ENCODE results near the gene RELCH.

Gene RELCH

DNA sequence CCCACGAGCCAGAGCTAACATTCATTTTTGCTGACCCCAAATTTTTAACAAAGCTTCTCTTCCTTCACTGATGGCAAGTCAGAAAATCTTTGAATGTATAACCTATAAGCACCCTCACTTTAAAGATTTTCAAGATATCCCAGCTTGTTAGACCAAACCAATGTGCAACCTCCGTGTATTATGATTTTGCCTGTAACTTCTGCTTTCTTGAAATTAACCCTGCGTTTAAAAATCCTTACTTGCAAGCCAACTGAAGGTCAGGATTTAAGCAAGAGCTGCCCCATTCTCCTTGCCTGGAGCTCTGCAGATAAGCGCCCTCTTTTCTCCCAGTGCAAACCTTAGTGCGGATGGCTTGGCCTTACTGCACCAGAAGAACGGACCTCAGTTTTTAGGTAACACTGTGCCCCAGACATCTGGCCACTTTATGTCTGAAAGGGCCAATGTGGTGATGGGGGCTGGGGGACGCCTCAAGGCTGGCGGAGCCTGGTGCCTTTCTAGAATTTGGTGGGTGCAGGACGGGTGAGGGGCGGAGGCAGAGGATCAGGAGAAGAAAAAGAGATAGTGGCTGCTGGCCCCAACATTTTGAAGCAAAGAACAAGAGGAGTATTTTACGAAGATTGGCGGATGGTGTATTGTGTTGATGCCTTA, 137.2 kb downstream of the RELCH start:
- DNase-seq: peak in 1 of 6 experiments; percentile 15

DNA sequence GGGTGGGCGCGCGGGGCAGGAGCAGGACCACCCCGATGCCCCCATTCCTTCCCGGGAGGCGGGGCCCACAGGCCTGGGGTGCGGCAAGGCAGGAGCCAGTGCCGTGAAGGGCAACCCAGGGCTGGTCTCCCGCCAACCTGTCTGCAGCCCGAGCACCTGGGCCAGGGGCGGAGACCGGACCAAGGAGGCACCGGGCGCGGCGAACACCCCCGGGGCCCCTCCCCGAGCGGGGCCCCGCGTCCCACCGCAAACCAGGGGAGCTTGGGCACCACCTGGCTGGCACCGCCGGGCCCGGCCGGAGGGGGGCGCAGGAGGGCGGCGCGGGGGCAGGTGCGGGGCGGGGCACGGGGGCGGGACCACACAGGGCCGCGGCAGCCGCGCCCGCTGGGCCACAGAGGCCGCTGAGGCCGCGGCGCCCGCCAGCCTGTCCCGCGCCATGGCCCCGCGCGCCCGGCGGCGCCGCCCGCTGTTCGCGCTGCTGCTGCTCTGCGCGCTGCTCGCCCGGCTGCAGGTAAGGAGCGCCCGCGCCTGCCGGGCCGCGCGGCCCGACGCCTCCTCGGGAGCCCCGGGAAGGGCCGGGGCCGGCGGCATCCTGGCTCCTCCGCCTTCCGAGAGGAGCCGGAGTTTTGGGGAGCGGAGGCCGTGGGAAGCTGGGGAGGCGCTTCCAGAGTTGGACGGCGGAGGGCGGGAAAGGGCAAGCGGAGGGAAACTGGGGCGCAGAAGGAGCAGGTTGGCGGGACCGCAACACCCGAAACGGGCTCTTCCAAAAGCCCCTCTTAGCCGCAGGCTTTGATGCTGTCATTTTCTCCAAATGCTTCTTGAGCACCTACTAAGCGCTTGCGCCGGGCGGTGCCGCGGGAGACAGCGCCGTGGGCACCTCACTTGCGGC, 138.1 kb downstream of the RELCH start, which contains the start of gene TNFRSF11A:
TNFRSF11A (plus strand) TSS at position 394 of the 889 bp plus-strand sequence; CDS start at position 437, 43 bp downstream.
- peak in 5 of 6 experiments; percentile 29 to 49 (median 48) for DNase-seq

DNA sequence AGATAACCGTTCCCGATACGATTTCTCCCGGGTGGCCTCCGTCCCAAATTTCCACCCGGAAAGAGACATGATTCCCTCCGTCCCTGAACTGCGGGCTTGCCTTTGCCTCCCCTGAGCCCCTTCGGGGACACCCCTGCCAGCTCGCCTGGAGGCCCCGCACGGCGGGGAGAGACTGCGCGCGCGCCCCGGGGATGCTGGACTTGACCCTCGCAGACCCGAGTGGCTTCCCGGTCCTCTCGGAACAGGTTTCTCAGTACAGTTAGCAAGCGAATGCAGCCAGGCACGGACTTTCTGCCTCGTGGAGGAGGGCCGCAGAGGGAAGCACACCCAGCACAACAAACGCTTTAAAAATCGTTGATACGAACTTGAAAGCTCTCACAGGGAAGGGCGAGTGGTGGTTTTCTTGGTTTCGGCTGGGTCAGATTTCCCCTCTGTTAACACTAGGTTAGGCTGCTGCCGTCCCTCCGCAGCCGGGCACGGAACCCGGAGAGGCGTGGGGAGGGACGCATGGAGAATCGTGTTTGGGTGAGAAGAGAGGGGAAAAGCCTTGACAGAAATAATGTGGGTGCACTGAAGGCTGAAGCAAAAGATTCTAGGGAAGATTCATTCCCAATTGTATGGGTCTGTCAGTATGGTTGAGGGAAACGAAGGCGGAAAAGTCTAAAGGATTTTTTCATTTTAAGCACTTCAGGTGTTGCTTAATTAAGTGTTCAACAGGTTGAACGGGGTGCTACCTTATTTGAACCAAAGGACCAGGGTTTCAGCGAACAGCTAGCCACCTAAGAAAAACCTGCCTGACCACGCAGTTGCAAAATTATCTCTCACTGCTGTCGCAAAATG, 139.0 kb downstream of the RELCH start:
- DNase-seq: peak in 4 of 6 experiments; percentile 3 to 40 (median 24)

DNA sequence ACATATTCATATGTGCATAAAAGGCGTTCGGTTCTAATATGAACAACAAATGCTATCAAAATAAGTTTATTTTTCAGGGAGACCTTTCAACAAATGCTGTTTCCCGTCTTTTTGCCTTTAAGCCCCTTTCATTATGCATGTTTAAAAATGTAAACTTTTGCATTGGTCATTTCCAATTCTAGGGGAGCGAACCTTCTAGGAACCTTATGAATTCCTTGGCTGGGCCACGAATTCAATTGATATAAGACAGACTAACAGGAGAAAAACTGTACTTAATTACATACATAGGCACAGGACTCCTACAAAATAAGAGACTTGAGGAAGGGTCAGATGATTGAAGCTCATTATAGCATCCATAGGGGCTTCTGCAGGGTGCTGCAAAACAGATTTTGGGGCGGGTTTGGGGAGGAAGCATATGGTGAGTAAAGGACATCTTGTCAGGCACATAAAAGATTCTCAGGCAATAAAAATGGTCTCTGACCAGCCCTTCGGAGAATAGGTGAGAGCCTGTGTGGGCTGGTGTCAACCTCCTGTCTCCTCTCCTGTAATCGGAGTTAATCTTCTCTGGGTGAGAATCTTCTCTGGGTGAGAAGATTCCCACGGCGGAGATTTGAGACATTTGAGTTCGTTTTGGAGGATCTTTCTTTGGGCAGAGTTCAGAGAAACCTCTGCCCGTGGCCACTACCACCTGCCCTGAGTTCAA, 139.7 kb downstream of the RELCH start:
- DNase-seq: no peak

DNA sequence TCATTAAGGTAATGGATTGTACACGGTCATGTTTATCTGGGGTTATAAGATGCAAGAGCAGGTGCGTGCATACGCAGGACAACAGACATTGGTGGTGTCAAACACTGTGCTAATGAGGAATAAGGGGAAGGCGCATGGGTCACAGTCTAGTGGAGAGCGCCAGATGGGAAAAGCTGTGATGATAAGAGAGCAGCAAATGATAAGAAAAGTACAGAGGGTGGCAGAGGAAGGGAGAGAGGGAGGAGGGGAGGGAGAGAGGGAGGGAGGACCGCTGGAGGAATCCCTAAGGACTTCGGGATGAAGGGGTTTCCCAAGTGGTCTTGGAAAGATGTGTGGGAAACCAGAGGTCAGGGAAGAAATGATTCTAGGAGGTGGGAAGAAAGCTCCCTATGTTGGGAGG, 140.9 kb downstream of the RELCH start:
- DNase-seq: no peak

DNA sequence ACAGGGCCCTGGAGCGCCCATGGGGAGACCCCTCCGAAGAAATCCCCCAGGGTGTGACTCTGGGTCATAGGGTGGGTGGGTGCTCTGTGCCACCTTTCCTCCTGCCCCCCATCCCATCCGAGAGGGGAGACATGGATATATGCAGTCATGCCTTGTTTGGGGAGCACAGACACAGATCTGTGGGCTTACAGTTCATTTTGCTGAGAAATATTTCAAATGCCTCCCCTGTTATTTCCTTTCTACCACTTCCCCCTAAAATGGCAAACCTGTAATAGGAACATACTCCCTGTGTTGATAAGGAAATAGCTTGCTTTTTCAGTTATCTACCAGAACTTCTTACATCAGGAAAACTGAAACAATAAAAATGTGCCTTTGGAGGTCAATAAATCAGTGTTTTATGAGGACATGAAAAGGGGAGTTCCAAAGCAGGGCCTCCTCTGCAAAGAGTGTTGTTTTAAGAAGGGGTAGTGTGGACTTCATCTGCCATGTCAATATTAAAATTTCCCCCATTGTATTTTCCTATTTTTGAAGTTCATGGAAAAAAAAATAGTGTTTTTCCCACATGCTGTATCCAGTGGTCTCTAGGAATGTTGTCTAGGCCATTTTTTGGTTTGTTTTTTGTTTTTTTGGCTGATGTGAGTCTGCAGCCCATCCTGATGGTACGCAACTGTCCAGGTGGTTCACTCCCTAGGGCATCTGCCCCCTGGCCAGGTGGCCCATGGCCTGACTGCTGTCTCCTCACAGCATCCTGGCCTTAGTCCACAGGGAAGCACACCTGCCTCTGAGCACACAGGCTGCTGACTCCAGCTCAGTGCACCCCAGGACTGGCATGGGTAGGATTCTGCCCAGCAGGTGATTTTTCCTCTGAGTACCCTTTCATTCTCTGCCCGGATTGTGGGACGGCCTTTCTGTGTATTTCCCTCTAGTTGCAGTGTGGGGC, 141.8 kb downstream of the RELCH start:
- no peak for DNase-seq

DNA sequence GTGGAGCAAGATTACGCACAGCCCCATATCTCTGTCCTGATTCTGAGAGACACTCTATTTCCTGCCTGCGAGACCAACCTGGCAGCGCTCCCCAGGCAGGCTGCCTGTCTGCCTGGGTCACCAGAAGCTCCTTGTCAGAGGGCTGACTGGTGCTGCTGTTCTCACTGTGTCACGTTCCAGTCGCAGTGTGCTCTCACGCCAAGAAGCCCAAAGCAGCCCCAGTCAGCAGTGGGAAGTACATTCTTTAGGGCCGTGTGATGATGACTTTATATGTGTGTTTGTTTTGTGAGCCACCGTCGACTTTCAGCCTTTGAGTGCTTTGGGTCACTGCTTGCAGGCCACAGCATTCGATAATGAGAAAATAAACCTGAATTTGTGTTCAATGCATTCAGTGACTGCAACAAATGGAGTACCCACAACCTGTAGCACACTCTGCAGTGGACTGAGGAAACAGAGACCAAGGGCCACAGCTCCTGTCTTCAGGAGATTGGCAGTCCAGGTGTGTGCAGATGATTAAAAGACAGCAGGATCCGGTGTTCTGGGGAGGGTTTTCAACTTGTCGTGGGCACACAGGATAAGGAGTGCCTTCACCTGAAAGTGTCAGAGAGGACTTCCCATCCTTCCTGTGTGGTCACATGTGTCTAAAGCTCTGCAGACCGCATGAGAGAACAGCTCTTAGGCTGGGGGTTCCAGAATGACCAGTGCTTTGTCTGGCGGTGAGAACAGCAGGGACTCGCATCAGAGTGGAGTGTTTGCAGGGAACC, 142.8 kb downstream of the RELCH start:
- DNase-seq: peak in 2 of 6 experiments; percentile 13 to 19

DNA sequence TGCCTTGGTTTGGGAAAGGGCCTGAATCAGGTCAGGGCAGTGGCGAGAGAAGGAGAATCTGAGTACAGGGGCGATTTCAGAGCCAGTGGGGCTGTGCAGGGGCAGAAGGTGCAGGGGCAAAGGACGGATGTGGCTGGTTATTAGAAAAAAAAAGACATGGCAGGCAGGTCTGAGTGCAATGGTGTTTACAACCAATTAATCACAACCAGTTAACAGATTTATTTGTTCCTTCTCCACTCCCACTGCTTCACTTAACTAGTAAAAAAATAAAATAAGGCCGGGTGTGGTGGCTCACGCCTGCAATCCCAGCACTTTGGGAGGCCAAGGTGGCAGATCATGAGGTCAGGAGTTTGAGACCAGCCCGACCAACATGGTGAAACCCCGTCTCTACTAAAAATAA, 143.6 kb downstream of the RELCH start:
- DNase-seq: no peak

DNA sequence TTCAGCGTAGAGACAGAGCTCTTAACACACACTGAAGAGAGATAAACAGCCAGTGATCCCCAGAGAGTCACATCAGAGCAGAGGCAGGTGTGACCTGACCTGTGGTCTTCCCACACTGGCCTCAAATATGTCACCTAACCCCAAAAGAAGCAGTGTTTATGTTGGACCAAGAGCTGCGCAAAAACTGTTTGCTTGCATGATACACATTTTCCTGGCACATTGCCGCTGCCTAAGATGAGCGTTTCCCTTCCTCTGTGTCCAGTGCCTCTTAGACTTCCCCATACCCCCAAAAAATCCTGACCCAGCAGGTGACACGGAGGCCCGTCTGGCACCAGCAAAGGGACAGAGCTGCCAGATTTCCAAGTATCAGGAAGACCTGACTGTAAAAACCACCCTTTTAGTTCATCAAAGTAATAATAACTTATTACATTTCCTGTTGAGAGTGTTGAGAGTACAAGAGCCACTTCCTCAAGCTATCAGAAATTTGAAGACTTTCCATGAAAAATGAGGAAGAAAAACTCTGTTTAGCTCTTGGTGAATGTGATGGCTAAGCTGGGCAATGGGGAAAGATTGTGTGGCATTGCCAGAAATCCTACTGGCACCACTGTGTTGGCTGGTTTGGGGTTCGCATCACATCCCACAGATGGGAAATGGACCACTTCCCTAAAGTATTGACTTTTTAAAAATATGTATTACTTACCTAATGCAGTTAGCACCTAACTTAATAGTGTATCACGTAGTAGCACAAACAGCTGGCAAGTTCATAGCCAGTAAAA, 144.7 kb downstream of the RELCH start:
- no peak for DNase-seq

DNA sequence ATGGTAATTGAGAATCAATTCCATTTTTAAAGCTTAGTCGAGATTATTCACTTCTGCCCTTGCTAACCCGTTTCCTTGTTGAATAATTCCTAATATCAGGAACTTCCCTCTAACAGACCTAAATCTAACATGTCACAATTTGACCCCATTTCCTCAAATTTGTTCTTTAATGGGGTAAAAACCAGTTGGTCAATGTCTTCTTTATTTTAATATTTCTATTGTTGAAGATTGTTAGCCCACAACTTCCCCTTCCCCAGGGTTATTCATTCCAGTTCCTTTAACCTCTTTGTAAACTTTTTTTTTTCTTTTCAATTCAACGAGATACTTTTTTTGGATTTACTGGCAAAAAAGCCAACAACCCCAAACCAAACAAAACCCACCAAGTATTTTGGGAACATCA, 145.4 kb downstream of the RELCH start:
- DNase-seq: no peak

DNA sequence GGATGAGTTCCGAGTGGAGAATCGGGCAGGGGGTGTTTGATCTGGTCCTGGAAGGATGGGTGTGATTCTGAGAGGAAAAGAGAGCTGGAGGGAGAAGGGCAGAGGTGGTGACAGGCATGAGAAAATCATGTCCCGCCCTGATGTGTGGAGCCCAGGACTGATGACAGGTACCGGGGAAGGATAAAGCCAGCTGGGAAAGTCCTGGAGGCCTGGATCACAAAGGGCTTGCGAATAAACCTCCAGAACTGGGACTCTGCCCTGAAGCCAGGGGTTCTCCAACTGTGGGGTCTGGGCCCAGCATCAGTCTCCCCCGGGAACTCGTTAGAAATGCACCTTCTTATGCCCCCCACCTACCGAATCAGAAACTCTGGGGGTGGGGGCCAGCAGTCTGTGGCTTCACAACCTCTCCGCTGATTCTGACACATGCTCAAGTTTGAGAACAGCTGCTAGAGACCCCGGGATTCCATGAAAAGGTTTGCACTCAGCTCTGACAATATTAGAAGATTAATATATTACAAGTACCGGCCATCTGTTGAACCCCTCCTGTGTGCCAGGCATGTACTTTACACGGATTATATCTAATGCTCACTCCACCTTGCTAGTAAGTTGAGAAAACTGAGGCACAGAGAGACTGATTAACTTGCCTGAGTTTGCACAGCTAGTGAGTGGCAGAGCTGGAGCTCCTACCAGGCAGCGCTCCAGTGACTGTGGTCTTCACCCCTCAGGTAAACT, 146.1 kb downstream of the RELCH start:
- no peak for DNase-seq

DNA sequence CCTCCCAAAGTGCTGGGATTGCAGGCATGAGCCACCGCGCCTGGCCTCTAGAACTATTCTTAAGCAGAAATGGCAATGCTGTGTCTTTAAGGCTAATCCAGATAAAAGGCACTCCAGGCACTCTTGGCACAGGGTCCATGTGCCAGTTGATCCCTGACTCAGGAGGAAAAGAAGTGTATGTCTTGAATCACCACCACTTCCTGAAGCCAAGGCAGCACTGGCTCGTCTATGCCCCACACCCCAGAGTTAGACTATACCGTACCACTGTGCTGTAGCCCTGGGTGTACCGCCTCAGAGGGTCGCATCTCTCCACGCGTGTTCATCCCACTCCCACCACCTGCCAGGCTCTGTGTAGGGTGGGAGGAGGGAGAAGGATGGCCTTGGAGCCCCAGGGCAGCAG, 147.1 kb downstream of the RELCH start:
- no peak for DNase-seq

DNA sequence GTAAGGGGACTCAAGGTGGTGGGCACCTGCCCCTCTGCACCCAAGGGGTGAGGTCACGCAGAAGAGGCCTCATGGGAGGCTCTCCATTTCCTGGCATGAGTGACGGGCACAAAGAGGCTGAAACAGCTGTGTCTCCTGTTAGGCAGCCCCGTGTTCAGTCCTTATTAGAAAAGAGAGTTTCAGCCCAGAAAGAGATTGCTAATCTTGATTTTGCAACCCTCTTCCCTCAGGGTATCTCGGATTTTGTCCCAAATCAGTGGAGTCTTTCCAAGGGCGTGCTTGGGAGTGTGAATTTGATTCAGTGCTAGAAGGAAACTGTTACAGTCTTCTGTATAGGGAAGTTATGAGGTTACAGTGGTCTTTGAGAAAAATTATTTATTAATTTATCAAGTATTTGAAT, 148.4 kb downstream of the RELCH start:
- DNase-seq: no peak

DNA sequence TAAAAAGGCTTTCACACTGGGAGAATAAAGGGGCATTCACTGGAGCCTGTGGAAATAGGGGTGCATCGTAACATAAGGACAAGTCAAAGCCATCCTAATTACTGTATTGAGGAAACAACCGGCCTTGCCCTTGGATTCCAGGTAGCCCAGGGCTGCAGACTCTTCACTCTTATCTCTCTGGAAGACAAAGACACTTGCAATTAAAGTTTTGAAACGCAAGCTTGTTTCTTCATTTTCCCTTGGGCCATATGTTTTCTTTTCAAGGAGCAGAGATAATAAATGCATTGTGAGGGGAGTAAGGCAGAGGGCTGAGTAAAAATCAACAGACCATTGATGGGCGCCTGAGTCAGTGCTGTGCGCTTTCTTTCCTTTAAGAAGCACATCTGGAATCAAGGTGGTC, 149.6 kb downstream of the RELCH start:
- DNase-seq: no peak

DNA sequence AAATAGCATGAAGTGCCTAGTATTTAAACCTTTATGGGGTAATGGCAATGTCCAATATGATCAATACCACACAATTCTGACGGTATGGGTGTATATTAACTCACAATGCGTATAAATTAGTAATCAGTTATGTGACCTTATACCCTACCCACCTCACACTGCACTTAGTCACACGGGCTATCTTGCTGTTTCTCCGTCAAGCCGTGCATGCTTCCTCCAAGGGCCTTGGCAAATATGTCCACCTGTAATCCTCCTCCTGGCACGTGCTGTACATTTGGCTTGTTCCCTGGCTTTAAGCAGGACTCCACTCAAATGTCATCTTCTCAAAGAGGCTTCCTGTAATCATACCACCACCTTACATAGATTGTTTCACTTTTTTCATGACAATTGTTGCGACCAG, 150.3 kb downstream of the RELCH start:
- DNase-seq: no peak

DNA sequence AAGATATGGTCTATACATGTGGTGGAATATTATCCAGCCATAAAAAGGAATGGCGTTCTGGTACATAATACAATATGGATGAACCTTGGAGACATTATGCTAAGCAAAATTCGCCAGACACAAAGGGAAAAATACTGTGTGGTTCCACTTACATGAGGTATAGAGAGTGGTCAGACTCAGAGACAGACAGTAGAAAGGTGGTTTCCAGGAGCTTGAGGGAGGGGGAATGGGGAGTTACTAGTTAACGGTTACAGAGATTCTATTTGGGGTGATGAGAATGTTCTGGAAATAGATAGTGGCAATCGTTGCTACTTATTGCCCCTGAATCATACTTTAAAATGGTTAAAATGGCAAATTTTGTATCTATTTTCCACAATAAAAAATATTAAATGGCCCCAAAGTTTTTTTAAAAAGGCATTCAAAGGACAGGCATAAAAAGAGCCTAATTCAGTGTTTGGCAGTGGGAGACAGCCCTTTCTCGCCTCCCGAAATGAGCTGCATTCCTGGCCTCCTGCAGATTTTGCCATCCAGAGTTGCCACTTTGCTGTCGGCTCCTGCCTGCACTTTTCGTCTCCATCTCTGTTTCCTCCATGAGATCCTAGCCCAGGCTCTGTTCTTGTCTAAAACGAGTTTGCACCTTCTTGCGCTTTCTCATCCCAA, 151.5 kb downstream of the RELCH start:
- DNase-seq: no peak

DNA sequence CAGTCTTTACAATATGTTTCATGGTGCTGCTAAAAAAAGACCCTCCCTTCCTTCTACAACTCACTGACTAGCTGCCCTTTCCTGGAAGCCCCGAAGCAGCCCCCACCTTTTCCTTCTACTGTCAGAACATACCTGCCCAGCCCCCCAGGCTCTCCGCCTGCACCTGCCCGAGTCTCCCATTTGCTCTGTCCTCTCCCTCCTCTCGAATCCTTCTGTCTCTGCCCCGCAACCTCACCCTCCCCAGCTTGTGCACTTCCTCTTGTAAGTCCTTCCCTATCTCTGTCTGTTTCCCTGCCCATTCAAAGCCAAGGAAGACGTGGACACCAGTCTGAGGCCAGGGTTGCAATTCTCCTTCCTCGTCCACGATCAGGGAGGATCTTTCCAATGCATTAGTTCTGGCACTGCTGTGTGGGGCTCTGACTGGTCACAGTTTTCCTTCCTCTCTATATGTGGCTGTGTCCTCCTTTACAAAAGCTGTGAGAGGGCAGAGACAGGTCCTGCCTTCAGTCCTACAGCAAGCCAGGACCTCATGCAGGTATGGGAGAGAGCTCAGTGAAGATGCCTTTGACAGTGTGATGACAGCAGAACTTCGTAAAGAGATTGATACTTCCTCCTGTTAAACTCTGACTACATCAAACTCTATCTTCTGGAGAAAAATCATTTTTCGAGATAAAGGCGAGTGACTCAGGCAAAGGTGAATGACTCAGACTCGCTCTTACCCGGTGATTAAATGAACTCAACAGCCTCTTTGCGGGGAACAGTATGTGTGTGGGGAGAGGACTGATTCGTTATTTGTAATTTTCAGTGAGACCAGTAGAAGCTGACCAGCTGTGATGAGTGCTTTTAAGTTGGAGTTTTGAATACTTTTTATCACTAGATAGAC, 152.3 kb downstream of the RELCH start:
- DNase-seq: no peak

Measured in stimulated activated naive CD4-positive, alpha-beta T cell (primary cell).